ENCODE data around the gene FUT8.

Gene FUT8

GRCh38 chr14:65718629-65719028 is 306.1 kb downstream of the FUT8 start:
- DNase-seq = no peak

GRCh38 chr14:65720171-65720570 is 307.6 kb downstream of the FUT8 start:
- DNase-seq = no peak

- DNase-seq = no peak
These were observed 308.2 kb downstream of the FUT8 start for GRCh38 chr14:65720743-65721142.

- no peak for DNase-seq
These were observed 310.8 kb downstream of the FUT8 start for GRCh38 chr14:65723348-65723747.

- DNase-seq = no peak
These were observed 316.1 kb downstream of the FUT8 start for GRCh38 chr14:65728604-65729003.

GRCh38 chr14:65729566-65729965 is 317.0 kb downstream of the FUT8 start:
- no peak for DNase-seq

GRCh38 chr14:65731933-65732506 is 319.5 kb downstream of the FUT8 start:
- no peak for DNase-seq

- no peak for DNase-seq
These were observed 325.8 kb downstream of the FUT8 start for GRCh38 chr14:65738339-65738738.

- DNase-seq = no peak
These were observed 333.1 kb downstream of the FUT8 start for GRCh38 chr14:65745396-65746190.

GRCh38 chr14:65748796-65749195 is 336.3 kb downstream of the FUT8 start:
- no peak for DNase-seq

GRCh38 chr14:65749287-65749686 is 336.8 kb downstream of the FUT8 start:
- no peak for DNase-seq

- DNase-seq = peak; percentile 12
These were observed 338.4 kb downstream of the FUT8 start for GRCh38 chr14:65750906-65751305.

- peak; percentile 31 for DNase-seq
These were observed 339.0 kb downstream of the FUT8 start for GRCh38 chr14:65751510-65751909.

GRCh38 chr14:65753061-65753460 is 340.5 kb downstream of the FUT8 start:
- no peak for DNase-seq

- no peak for DNase-seq
These were observed 342.8 kb downstream of the FUT8 start for GRCh38 chr14:65755331-65755730.

- DNase-seq = no peak
These were observed 344.4 kb downstream of the FUT8 start for GRCh38 chr14:65756880-65757279.

GRCh38 chr14:65769151-65769550 is 356.6 kb downstream of the FUT8 start:
- no peak for DNase-seq

GRCh38 chr14:65770681-65771080 is 358.2 kb downstream of the FUT8 start:
- DNase-seq = no peak

- DNase-seq = no peak
These were observed 358.7 kb downstream of the FUT8 start for GRCh38 chr14:65771271-65771670.

- no peak for DNase-seq
These were observed 359.9 kb downstream of the FUT8 start for GRCh38 chr14:65772466-65772865.

- no peak for DNase-seq
These were observed 360.5 kb downstream of the FUT8 start for GRCh38 chr14:65772921-65773574.

- DNase-seq = no peak
These were observed 361.5 kb downstream of the FUT8 start for GRCh38 chr14:65774041-65774440.

- no peak for DNase-seq
These were observed 363.8 kb downstream of the FUT8 start for GRCh38 chr14:65776193-65776852.

- DNase-seq = no peak
These were observed 368.0 kb downstream of the FUT8 start for GRCh38 chr14:65780566-65780965.

All from retina (tissue), 1 donor.